Mesendoderm (in vitro differentiated cells): ENCODE data around the gene SPRR2A.

Experiments
- DNase-seq: peaks from one replicate; pipeline ENCODE4 v3.0.0; 2013
- H2AK5ac ChIP-seq: 2 replicates; pipeline ENCODE4 v1.6.1; 2013; ENCODE audit warnings: low read length, inconsistent platforms
- H2BK120ac ChIP-seq: 2 replicates; pipeline ENCODE4 v1.6.1; 2013; ENCODE audit warnings: low read depth, mild to moderate bottlenecking, low read length, moderate library complexity, mixed read lengths
- H2BK15ac ChIP-seq: replicated peaks from 2 replicates; pipeline ENCODE4 v1.6.1; 2013; ENCODE audit warnings: low read depth, mild to moderate bottlenecking, moderate library complexity
- H2BK5ac ChIP-seq: 2 replicates; pipeline ENCODE4 v1.6.1; 2013; ENCODE audit warnings: low read length, inconsistent platforms
- H3K18ac ChIP-seq: 2 replicates; pipeline ENCODE4 v1.6.1; 2013; ENCODE audit warnings: mild to moderate bottlenecking, low read length, mixed read lengths
- H3K23ac ChIP-seq: one replicate; pipeline ENCODE4 v1.6.1; 2013; ENCODE audit warnings: low read length
- H3K27ac ChIP-seq: 2 replicates; pipeline ENCODE4 v1.5.1; 2013; ENCODE audit warnings: low read depth, mild to moderate bottlenecking, inconsistent platforms, low read length, moderate library complexity
- H3K27me3 ChIP-seq: 2 replicates; pipeline ENCODE4 v1.6.1; 2013; ENCODE audit warnings: low read length, control low read depth, mild to moderate bottlenecking, inconsistent platforms; ENCODE audit not compliant: insufficient read depth, poor library complexity
- H3K36me3 ChIP-seq: 2 replicates; pipeline ENCODE4 v1.6.1; 2013; ENCODE audit warnings: low read length, inconsistent platforms; ENCODE audit not compliant: control insufficient read depth, insufficient read depth
- H3K4ac ChIP-seq: one replicate; pipeline ENCODE4 v1.6.1; 2013; ENCODE audit warnings: low read depth, mild to moderate bottlenecking, low read length, moderate library complexity
- H3K4me1 ChIP-seq: 2 replicates; pipeline ENCODE4 v1.6.1; 2013; ENCODE audit warnings: low read depth, low read length, inconsistent platforms; ENCODE audit not compliant: control insufficient read depth
- H3K4me2 ChIP-seq: 2 replicates; pipeline ENCODE4 v1.6.1; 2013; ENCODE audit warnings: low read length
- H3K4me3 ChIP-seq: 2 replicates; pipeline ENCODE4 v1.5.1; 2013; ENCODE audit warnings: mild to moderate bottlenecking, low read length
- H3K56ac ChIP-seq: one replicate; pipeline ENCODE4 v1.6.1; 2013; ENCODE audit warnings: low read length
- H3K79me1 ChIP-seq: 2 replicates; pipeline ENCODE4 v1.6.1; 2013; ENCODE audit warnings: low read length, inconsistent platforms
- H3K79me2 ChIP-seq: 2 replicates; pipeline ENCODE4 v1.6.1; 2013; ENCODE audit warnings: mild to moderate bottlenecking, low read length; ENCODE audit not compliant: control insufficient read depth, insufficient read depth
- H3K9ac ChIP-seq: 2 replicates; pipeline ENCODE4 v1.6.1; 2013; ENCODE audit warnings: low read length, inconsistent platforms
- H4K5ac ChIP-seq: one replicate; pipeline ENCODE4 v1.6.1; 2013; ENCODE audit warnings: low read length
- H4K8ac ChIP-seq: one replicate; pipeline ENCODE4 v1.6.1; 2013; ENCODE audit warnings: low read depth, mild to moderate bottlenecking, control low read depth, low read length, moderate library complexity
- WGBS: extraction: QIAGEN DNeasy Blood & Tissue Kit; methylation state at CpG from one replicate; pipeline ENCODE4 v1.1.7; 2013; ENCODE audit warnings: low lambda C conversion rate, missing lambda C conversion rate; ENCODE audit not compliant: insufficient coverage; ENCODE audit errors: extremely low coverage; 5-methylcytosine and 5-hydroxymethylcytosine counted together

The SPRR2A gene

GRCh38 chr1:153081736-153082135 lies 24.4 kb upstream of the SPRR2A start:
- H3K9ac ChIP-seq, result no peak overlapping the region
- no peak overlapping the region for H2BK15ac ChIP-seq
- H3K27ac ChIP-seq, result no peak overlapping the region
- no peak overlapping the region for H2AK5ac ChIP-seq
- no peak overlapping the region for H3K4ac ChIP-seq
- H3K4me2 ChIP-seq, result no peak overlapping the region
- DNase-seq, result no peak
- no CpG with 5 or more reads among the region's 3 CpGs for WGBS
- H3K56ac ChIP-seq, result no peak overlapping the region
- no peak overlapping the region for H2BK5ac ChIP-seq
- no peaks in the 10 kb centered on the region for H3K79me1 ChIP-seq
- no peak overlapping the region for H3K4me3 ChIP-seq
- no peaks in the 10 kb centered on the region for H3K4me1 ChIP-seq
- no peaks in the 10 kb centered on the region for H3K27me3 ChIP-seq
- no peak overlapping the region for H3K23ac ChIP-seq
- no peaks in the 10 kb centered on the region for H3K79me2 ChIP-seq
- no peak overlapping the region for H4K8ac ChIP-seq
- H4K5ac ChIP-seq, result no peak overlapping the region
- H3K36me3 ChIP-seq, result no peaks in the 10 kb centered on the region
- no peak overlapping the region for H2BK120ac ChIP-seq
- H3K18ac ChIP-seq, result no peak overlapping the region

GRCh38 chr1:153072806-153073726 lies 15.8 kb upstream of the SPRR2A start:
- Histone ChIP-seq H3K4me2 (no peak overlapping the region), H2BK15ac (no peak overlapping the region), H3K18ac (no peak overlapping the region), H3K23ac (no peak overlapping the region), H3K79me1 (no peaks in the 10 kb centered on the region), H3K27me3 (no peaks in the 10 kb centered on the region), H3K9ac (no peak overlapping the region), H3K27ac (no peak overlapping the region), H3K4ac (no peak overlapping the region), H4K5ac (no peak overlapping the region), H3K79me2 (no peaks in the 10 kb centered on the region), H3K56ac (no peak overlapping the region), H2AK5ac (no peak overlapping the region), H2BK5ac (no peak overlapping the region), H4K8ac (no peak overlapping the region), H3K4me3 (no peak overlapping the region), H3K36me3 (no peaks in the 10 kb centered on the region), H3K4me1 (no peaks in the 10 kb centered on the region), H2BK120ac (no peak overlapping the region)
- no peak for DNase-seq
- WGBS, result no CpG with 5 or more reads among the region's 5 CpGs

GRCh38 chr1:153071511-153071910 lies 14.2 kb upstream of the SPRR2A start, which contains the start of gene SPRR2B:
Gene SPRR2B (minus strand): TSS chr1:153071611. CDS start chr1:153070839, 772 bp downstream.
- H3K4me3 ChIP-seq, result no peak within 1 kb of the TSS
- no peak within 1 kb of the TSS for H2BK5ac ChIP-seq
- no peak within 1 kb of the TSS for H3K4ac ChIP-seq
- H3K23ac ChIP-seq, result no peak within 1 kb of the TSS
- no peak within 1 kb of the TSS for H2BK15ac ChIP-seq
- no peak within 1 kb of the TSS for H3K56ac ChIP-seq
- H3K79me2 ChIP-seq, result no peaks in the 10 kb centered on the region
- H3K4me1 ChIP-seq, result no peaks in the 10 kb centered on the region
- H2AK5ac ChIP-seq, result no peak within 1 kb of the TSS
- no peak within 1 kb of the TSS for H3K9ac ChIP-seq
- H4K5ac ChIP-seq, result no peak within 1 kb of the TSS
- no peak within 1 kb of the TSS for H3K27ac ChIP-seq
- H3K36me3 ChIP-seq, result no peaks in the 10 kb centered on the region
- H3K4me2 ChIP-seq, result no peak within 1 kb of the TSS
- no peak for DNase-seq
- WGBS, result no CpG with 5 or more reads among the region's 2 CpGs
- H3K79me1 ChIP-seq, result no peaks in the 10 kb centered on the region
- H3K18ac ChIP-seq, result no peak within 1 kb of the TSS
- H4K8ac ChIP-seq, result no peak within 1 kb of the TSS
- no peak within 1 kb of the TSS for H2BK120ac ChIP-seq
- no peaks in the 10 kb centered on the region for H3K27me3 ChIP-seq

- H3K4me1 ChIP-seq, result no peaks in the 10 kb centered on the region
- no peak overlapping the region for H2BK5ac ChIP-seq
- H3K23ac ChIP-seq, result no peak overlapping the region
- no peak overlapping the region for H3K4ac ChIP-seq
- no peak overlapping the region for H3K4me3 ChIP-seq
- H2BK15ac ChIP-seq, result no peak overlapping the region
- no peak overlapping the region for H3K27ac ChIP-seq
- H3K9ac ChIP-seq, result no peak overlapping the region
- no peak overlapping the region for H3K56ac ChIP-seq
- no peak overlapping the region for H2BK120ac ChIP-seq
- H4K8ac ChIP-seq, result no peak overlapping the region
- DNase-seq, result peak; percentile 65
- no peak overlapping the region for H4K5ac ChIP-seq
- H3K36me3 ChIP-seq, result no peaks in the 10 kb centered on the region
- no peaks in the 10 kb centered on the region for H3K79me2 ChIP-seq
- H3K27me3 ChIP-seq, result no peaks in the 10 kb centered on the region
- H3K18ac ChIP-seq, result no peak overlapping the region
- no peak overlapping the region for H3K4me2 ChIP-seq
- no CpG with 5 or more reads among the region's 2 CpGs for WGBS
- H2AK5ac ChIP-seq, result no peak overlapping the region
- H3K79me1 ChIP-seq, result no peaks in the 10 kb centered on the region
These were observed 12.9 kb upstream of the SPRR2A start for GRCh38 chr1:153070243-153070642.

- H2AK5ac ChIP-seq, result no peak overlapping the region
- no peak overlapping the region for H3K23ac ChIP-seq
- H3K36me3 ChIP-seq, result no peaks in the 10 kb centered on the region
- H3K4me2 ChIP-seq, result no peak overlapping the region
- H4K8ac ChIP-seq, result no peak overlapping the region
- no peak overlapping the region for H2BK15ac ChIP-seq
- no peaks in the 10 kb centered on the region for H3K79me2 ChIP-seq
- DNase-seq, result peak; percentile 63
- no peak overlapping the region for H3K56ac ChIP-seq
- H3K27me3 ChIP-seq, result no peaks in the 10 kb centered on the region
- no peak overlapping the region for H3K27ac ChIP-seq
- H3K79me1 ChIP-seq, result no peaks in the 10 kb centered on the region
- no peak overlapping the region for H2BK5ac ChIP-seq
- H3K4ac ChIP-seq, result no peak overlapping the region
- H3K4me3 ChIP-seq, result no peak overlapping the region
- H3K9ac ChIP-seq, result no peak overlapping the region
- H2BK120ac ChIP-seq, result no peak overlapping the region
- no peaks in the 10 kb centered on the region for H3K4me1 ChIP-seq
- H4K5ac ChIP-seq, result no peak overlapping the region
- WGBS, result no CpG with 5 or more reads among the region's 6 CpGs
- no peak overlapping the region for H3K18ac ChIP-seq
These were observed 1.8 kb upstream of the SPRR2A start for GRCh38 chr1:153058826-153059784.
